ENCODE measurements around the gene INSR.
"Not testable (repeated sequence)": the region's sequence is repeated elsewhere in the genome, so short reads cannot be mapped to it uniquely, and the experiment has no call there.

INSR gene

GRCh38 chr19:7101498-7102253 lies 192.5 kb downstream of the INSR start:
- no peak for DNase-seq (ENCODE audit: low read depth in 2 of 3, low spot score in 1 of 3)

- DNase-seq (ENCODE audit: low read depth in 2 of 3, low spot score in 1 of 3): peak in 1 of 3 donors; percentile 83
Observed at GRCh38 chr19:7099597-7099921, 194.7 kb downstream of the INSR start.

- peak; percentile 84 to 85 (median 85) for DNase-seq (ENCODE audit: low read depth in 2 of 3, low spot score in 1 of 3)
Observed at GRCh38 chr19:7098701-7099596, 195.3 kb downstream of the INSR start.

- DNase-seq (ENCODE audit: low read depth in 2 of 3, low spot score in 1 of 3): no peak
Observed at GRCh38 chr19:7098096-7098495, 196.1 kb downstream of the INSR start.

GRCh38 chr19:7088999-7089398 lies 205.2 kb downstream of the INSR start:
- DNase-seq (ENCODE audit: low read depth in 2 of 3, low spot score in 1 of 3): no peak

- DNase-seq (ENCODE audit: low read depth in 2 of 3, low spot score in 1 of 3): no peak
Observed at GRCh38 chr19:7083076-7083956, 210.9 kb downstream of the INSR start.

GRCh38 chr19:7078008-7078407 lies 216.2 kb downstream of the INSR start:
- no peak for DNase-seq (ENCODE audit: low read depth in 2 of 3, low spot score in 1 of 3)

- no peak for DNase-seq (ENCODE audit: low read depth in 2 of 3, low spot score in 1 of 3)
Observed at GRCh38 chr19:7076151-7076550, 218.1 kb downstream of the INSR start.

- no peak for DNase-seq (ENCODE audit: low read depth in 2 of 3, low spot score in 1 of 3)
Observed at GRCh38 chr19:7074705-7075282, 219.4 kb downstream of the INSR start.

GRCh38 chr19:7072541-7072940 lies 221.7 kb downstream of the INSR start:
- no peak for DNase-seq (ENCODE audit: low read depth in 2 of 3, low spot score in 1 of 3)

GRCh38 chr19:7069904-7070226 lies 224.3 kb downstream of the INSR start:
- DNase-seq (ENCODE audit: low read depth in 2 of 3, low spot score in 1 of 3): no peak

GRCh38 chr19:7069042-7069903 lies 224.9 kb downstream of the INSR start, which contains the start of gene ZNF557:
ZNF557 (plus strand) TSS chr19:7069703; CDS start chr19:7075075, 5,372 bp downstream.
- peak; percentile 98 to 99 (median 99) for DNase-seq (ENCODE audit: low read depth in 2 of 3, low spot score in 1 of 3)

- no peak for DNase-seq (ENCODE audit: low read depth in 2 of 3, low spot score in 1 of 3)
Observed at GRCh38 chr19:7068599-7068998, 225.6 kb downstream of the INSR start.

GRCh38 chr19:7067716-7068115 lies 226.5 kb downstream of the INSR start:
- no peak for DNase-seq (ENCODE audit: low read depth in 2 of 3, low spot score in 1 of 3)

- DNase-seq (ENCODE audit: low read depth in 2 of 3, low spot score in 1 of 3): not testable (repeated sequence)
Observed at GRCh38 chr19:7067122-7067521, 227.1 kb downstream of the INSR start.

GRCh38 chr19:7063764-7064418 lies 230.3 kb downstream of the INSR start:
- no peak for DNase-seq (ENCODE audit: low read depth in 2 of 3, low spot score in 1 of 3)

GRCh38 chr19:7063339-7063738 lies 230.9 kb downstream of the INSR start:
- no peak for DNase-seq (ENCODE audit: low read depth in 2 of 3, low spot score in 1 of 3)
